AG09319 (cell line): ENCODE measurements around the gene P2RY11.

Source experiments
- DNase-seq: peaks from one replicate; pipeline ENCODE4 v3.0.0-alpha.2; 2010; ENCODE audit warnings: low read depth; ENCODE audit errors: extremely low read depth
- CTCF ChIP-seq: IDR thresholded peaks from 2 replicates; pipeline ENCODE4 v1.5.1; 2011; ENCODE audit warnings: low read depth, mild to moderate bottlenecking, inconsistent platforms, low read length, moderate library complexity

The P2RY11 gene

GRCh38 chr19:10114651-10115391 is 3.3 kb downstream of the P2RY11 start:
- TF ChIP-seq CTCF, result no peak
- no peak for DNase-seq

GRCh38 chr19:10115392-10116084 is 4.0 kb downstream of the P2RY11 start:
- no peak for DNase-seq
- TF ChIP-seq CTCF, result no peak

GRCh38 chr19:10116085-10116865 is 4.8 kb downstream of the P2RY11 start:
- DNase-seq, result no peak
- TF ChIP-seq CTCF, result no peak

GRCh38 chr19:10116866-10117616 is 5.5 kb downstream of the P2RY11 start:
- TF ChIP-seq CTCF, result no peak
- no peak for DNase-seq

GRCh38 chr19:10118960-10119359 is 7.5 kb downstream of the P2RY11 start:
- no peak for TF ChIP-seq CTCF
- no peak for DNase-seq

GRCh38 chr19:10120538-10121189 is 9.2 kb downstream of the P2RY11 start:
- DNase-seq, result peak; percentile 46
- TF ChIP-seq CTCF, result no peak
